ENCODE measurements around the gene SLCO2B1.

SLCO2B1 gene

DNA sequence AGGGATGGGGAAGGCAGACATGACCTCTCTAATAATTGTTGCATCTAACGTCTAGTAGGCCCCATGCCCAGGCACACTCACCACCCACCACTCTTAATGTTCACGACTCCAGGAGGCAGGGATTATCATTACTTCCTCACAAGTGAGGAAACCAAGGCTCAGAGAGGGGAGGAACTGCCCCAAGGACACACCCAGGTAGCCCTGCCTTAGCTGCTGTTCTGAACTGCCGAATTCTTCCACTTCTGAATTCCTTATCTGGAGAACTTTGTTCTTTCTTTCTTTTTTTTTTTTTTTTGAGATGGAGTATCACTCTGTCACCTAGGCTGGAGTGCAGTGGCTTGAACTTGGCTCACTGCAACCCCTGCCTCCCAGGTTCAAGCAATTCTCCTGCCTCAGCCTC is 16.7 kb downstream of the SLCO2B1 start:
- Histone ChIP-seq H3K9me3 (replicated peaks in 1 of 2; ENCODE audit: control insufficient read depth in 2 of 2, insufficient read depth in 1 of 2, low read depth in 1 of 2, low read length in 2 of 2) (no peaks in the 10 kb centered on the region), H3K4me3 (ENCODE audit: low read length in 2 of 2) (no peak overlapping the region), H3K4ac (ENCODE audit: low read length) (no peak overlapping the region), H3K18ac (ENCODE audit: low read length) (no peak overlapping the region), H3K23ac (ENCODE audit: low read depth, low read length, poor library complexity) (no peak overlapping the region), H3K79me1 (ENCODE audit: low read depth, low read length) (no peaks in the 10 kb centered on the region), H4K91ac (ENCODE audit: low read depth, low read length, poor library complexity) (no peak overlapping the region), H2BK15ac (ENCODE audit: low read length) (no peak overlapping the region), H3K4me1 (ENCODE audit: control insufficient read depth in 2 of 2, insufficient read depth in 1 of 2, low read depth in 1 of 2, low read length in 2 of 2) (peaks cover 0 to 3% of the 10 kb centered on the region in 2 donors), H2BK12ac (ENCODE audit: low read length) (no peak overlapping the region), H2BK5ac (ENCODE audit: low read length) (no peak overlapping the region), H2AK5ac (ENCODE audit: low read depth, low read length) (no peak overlapping the region), H3K14ac (ENCODE audit: low read length) (no peak overlapping the region), H3K9ac (ENCODE audit: low read depth, low read length, poor library complexity) (no peak overlapping the region), H4K8ac (ENCODE audit: low read depth, low read length) (no peak overlapping the region), H3K36me3 (replicated peaks in 1 of 2; ENCODE audit: control insufficient read depth in 2 of 2, insufficient read depth in 2 of 2, low read length in 2 of 2) (no peaks in the 10 kb centered on the region), H3K4me2 (ENCODE audit: insufficient read depth, low read length, poor library complexity, severe bottlenecking) (no peak overlapping the region), H3K27me3 (ENCODE audit: control insufficient read depth in 3 of 3, insufficient read depth in 3 of 3, low read depth in 1 of 3, low read length in 3 of 3) (no peaks in the 10 kb centered on the region), H2BK120ac (ENCODE audit: low read depth, low read length) (no peak overlapping the region), H3K27ac (replicated peaks; ENCODE audit: low read length) (no peak overlapping the region), H2AFZ (ENCODE audit: low read length) (no peak overlapping the region)
- DNase-seq (ENCODE audit: low spot score) = no peak
- no CpG with 5 or more reads among the region's 3 CpGs for WGBS, 2 donors (ENCODE audit: extremely low coverage in 2 of 2, insufficient read length in 2 of 2, insufficient replicate concordance in 1 of 2)

DNA sequence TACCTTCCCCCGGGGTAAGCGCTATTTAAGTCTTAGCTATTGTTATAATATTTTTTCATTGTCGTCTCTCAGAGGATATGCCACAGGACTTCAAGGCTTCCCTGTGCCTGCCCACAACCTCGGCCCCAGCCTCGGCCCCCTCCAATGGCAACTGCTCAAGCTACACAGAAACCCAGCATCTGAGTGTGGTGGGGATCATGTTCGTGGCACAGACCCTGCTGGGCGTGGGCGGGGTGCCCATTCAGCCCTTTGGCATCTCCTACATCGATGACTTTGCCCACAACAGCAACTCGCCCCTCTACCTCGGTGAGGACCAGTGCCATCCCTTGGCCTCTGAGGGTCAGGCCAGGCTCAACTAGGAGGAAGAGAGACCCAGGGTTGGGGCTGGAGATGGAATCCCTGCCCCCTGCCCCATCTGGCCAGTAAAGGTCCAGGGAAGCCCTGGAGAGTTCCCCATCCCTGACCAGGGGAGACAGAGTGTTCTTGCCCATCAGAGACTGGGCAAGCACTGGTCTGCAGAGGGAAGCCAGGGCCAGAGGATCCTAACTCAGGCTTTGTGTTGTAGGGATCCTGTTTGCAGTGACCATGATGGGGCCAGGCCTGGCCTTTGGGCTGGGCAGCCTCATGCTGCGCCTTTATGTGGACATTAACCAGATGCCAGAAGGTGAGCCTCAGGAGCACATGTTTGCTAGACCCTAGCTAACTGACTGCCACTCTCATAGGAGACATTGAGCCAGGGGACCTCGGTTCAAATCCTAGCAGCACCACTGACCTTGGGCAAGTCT is 18.4 kb downstream of the SLCO2B1 start:
- H3K9ac ChIP-seq (ENCODE audit: low read depth, low read length, poor library complexity) = no peak overlapping the region
- no peak overlapping the region for H3K4me2 ChIP-seq (ENCODE audit: insufficient read depth, low read length, poor library complexity, severe bottlenecking)
- peak overlapping the region; percentile 49 for H3K18ac ChIP-seq (ENCODE audit: low read length)
- H2BK5ac ChIP-seq (ENCODE audit: low read length) = no peak overlapping the region
- H3K36me3 ChIP-seq (replicated peaks in 1 of 2; ENCODE audit: control insufficient read depth in 2 of 2, insufficient read depth in 2 of 2, low read length in 2 of 2) = no peaks in the 10 kb centered on the region
- H2BK15ac ChIP-seq (ENCODE audit: low read length) = no peak overlapping the region
- no peak overlapping the region for H3K4me3 ChIP-seq (ENCODE audit: low read length in 2 of 2)
- H3K14ac ChIP-seq (ENCODE audit: low read length) = no peak overlapping the region
- H4K8ac ChIP-seq (ENCODE audit: low read depth, low read length) = peak overlapping the region; percentile 73
- peak overlapping the region; percentile 76 for H2AK5ac ChIP-seq (ENCODE audit: low read depth, low read length)
- no peak overlapping the region for H3K27ac ChIP-seq (replicated peaks; ENCODE audit: low read length)
- no peak for DNase-seq (ENCODE audit: low spot score)
- no peak overlapping the region for H3K23ac ChIP-seq (ENCODE audit: low read depth, low read length, poor library complexity)
- no peak overlapping the region for H2BK12ac ChIP-seq (ENCODE audit: low read length)
- H3K4me1 ChIP-seq (ENCODE audit: control insufficient read depth in 2 of 2, insufficient read depth in 1 of 2, low read depth in 1 of 2, low read length in 2 of 2) = peaks cover 0 to 3% of the 10 kb centered on the region in 2 donors
- H2BK120ac ChIP-seq (ENCODE audit: low read depth, low read length) = no peak overlapping the region
- H2AFZ ChIP-seq (ENCODE audit: low read length) = no peak overlapping the region
- peak overlapping the region; percentile 35 for H4K91ac ChIP-seq (ENCODE audit: low read depth, low read length, poor library complexity)
- no peak overlapping the region for H3K4ac ChIP-seq (ENCODE audit: low read length)
- H3K27me3 ChIP-seq (ENCODE audit: control insufficient read depth in 3 of 3, insufficient read depth in 3 of 3, low read depth in 1 of 3, low read length in 3 of 3) = no peaks in the 10 kb centered on the region
- no CpG with 5 or more reads among the region's 13 CpGs for WGBS, 2 donors (ENCODE audit: extremely low coverage in 2 of 2, insufficient read length in 2 of 2, insufficient replicate concordance in 1 of 2)
- H3K79me1 ChIP-seq (ENCODE audit: low read depth, low read length) = no peaks in the 10 kb centered on the region
- no peaks in the 10 kb centered on the region for H3K9me3 ChIP-seq (replicated peaks in 1 of 2; ENCODE audit: control insufficient read depth in 2 of 2, insufficient read depth in 1 of 2, low read depth in 1 of 2, low read length in 2 of 2)

DNA sequence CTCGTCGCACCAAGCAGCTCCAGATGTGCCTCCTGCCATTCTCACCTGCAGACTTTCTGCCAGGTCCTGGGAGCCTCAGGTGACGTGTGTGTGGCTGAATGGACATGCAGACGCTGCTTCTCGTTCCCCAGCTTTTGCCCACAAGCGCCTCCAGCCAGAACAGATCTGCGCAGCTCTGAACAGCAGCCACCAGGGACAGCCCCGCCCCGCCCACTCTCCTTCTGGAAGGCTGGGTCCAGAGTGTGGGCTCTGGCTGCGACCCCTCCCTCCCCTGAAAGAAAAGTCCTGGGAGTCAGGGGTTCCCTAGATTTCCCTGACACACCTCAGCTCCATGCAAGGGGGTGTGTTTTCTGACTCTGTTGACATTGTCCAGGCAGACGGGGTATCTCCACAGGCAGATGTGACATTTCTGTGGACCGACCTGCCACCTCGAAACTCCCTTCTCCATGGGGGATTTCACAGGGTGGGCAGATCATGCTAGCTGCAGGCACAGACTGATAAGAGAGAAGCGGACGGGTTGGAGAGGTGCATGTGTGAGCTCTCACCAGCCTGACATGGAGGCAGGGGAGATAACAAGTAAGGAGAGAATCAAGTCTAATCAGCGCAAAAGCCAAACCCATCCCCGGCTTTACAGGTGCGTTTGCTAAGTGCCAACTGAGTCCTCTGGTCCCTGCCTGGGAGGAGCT is 19.8 kb downstream of the SLCO2B1 start:
- no CpG with 5 or more reads among the region's 18 CpGs for WGBS, 2 donors (ENCODE audit: extremely low coverage in 2 of 2, insufficient read length in 2 of 2, insufficient replicate concordance in 1 of 2)

DNA sequence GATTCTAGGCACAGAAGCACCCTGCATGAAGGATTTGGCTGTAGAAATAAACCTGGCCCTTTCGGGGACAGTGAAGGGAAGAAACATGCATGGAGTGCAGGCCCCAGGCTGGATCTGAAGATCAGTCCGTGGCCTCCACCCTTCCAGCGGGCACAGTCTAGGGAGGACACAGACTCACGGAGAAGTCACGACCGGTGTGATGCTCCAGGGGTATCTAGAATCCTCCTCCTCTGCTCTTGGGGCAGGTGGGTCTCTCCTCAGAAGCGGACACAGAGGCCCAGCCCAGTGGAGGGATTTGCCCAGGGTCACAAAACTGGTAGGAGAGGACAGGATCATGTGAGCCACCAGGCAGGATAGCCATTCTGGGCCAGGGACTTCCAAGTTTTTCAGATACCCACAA is 22.4 kb downstream of the SLCO2B1 start:
- H3K9ac ChIP-seq (ENCODE audit: low read depth, low read length, poor library complexity) = no peak overlapping the region
- H3K36me3 ChIP-seq (replicated peaks in 1 of 2; ENCODE audit: control insufficient read depth in 2 of 2, insufficient read depth in 2 of 2, low read length in 2 of 2) = no peaks in the 10 kb centered on the region
- no peak overlapping the region for H4K91ac ChIP-seq (ENCODE audit: low read depth, low read length, poor library complexity)
- no peak for DNase-seq (ENCODE audit: low spot score)
- H2AK5ac ChIP-seq (ENCODE audit: low read depth, low read length) = no peak overlapping the region
- H2BK5ac ChIP-seq (ENCODE audit: low read length) = no peak overlapping the region
- H4K8ac ChIP-seq (ENCODE audit: low read depth, low read length) = no peak overlapping the region
- no peak overlapping the region for H3K23ac ChIP-seq (ENCODE audit: low read depth, low read length, poor library complexity)
- no peaks in the 10 kb centered on the region for H3K9me3 ChIP-seq (replicated peaks in 1 of 2; ENCODE audit: control insufficient read depth in 2 of 2, insufficient read depth in 1 of 2, low read depth in 1 of 2, low read length in 2 of 2)
- no peak overlapping the region for H3K4me2 ChIP-seq (ENCODE audit: insufficient read depth, low read length, poor library complexity, severe bottlenecking)
- H2AFZ ChIP-seq (ENCODE audit: low read length) = no peak overlapping the region
- H3K27ac ChIP-seq (replicated peaks; ENCODE audit: low read length) = no peak overlapping the region
- no peak overlapping the region for H3K18ac ChIP-seq (ENCODE audit: low read length)
- no peak overlapping the region for H3K4me3 ChIP-seq (ENCODE audit: low read length in 2 of 2)
- H2BK12ac ChIP-seq (ENCODE audit: low read length) = no peak overlapping the region
- H2BK15ac ChIP-seq (ENCODE audit: low read length) = no peak overlapping the region
- H3K4me1 ChIP-seq (ENCODE audit: control insufficient read depth in 2 of 2, insufficient read depth in 1 of 2, low read depth in 1 of 2, low read length in 2 of 2) = peaks cover 0 to 5% of the 10 kb centered on the region in 2 donors
- no peak overlapping the region for H2BK120ac ChIP-seq (ENCODE audit: low read depth, low read length)
- no peak overlapping the region for H3K4ac ChIP-seq (ENCODE audit: low read length)
- no peaks in the 10 kb centered on the region for H3K27me3 ChIP-seq (ENCODE audit: control insufficient read depth in 3 of 3, insufficient read depth in 3 of 3, low read depth in 1 of 3, low read length in 3 of 3)
- no CpG with 5 or more reads among the region's 7 CpGs for WGBS, 2 donors (ENCODE audit: extremely low coverage in 2 of 2, insufficient read length in 2 of 2, insufficient replicate concordance in 1 of 2)
- H3K79me1 ChIP-seq (ENCODE audit: low read depth, low read length) = no peaks in the 10 kb centered on the region
- H3K14ac ChIP-seq (ENCODE audit: low read length) = no peak overlapping the region

More for the DNA sequence above, 19.8 kb downstream of the SLCO2B1 start:
- no peak overlapping the region for H2AFZ ChIP-seq (ENCODE audit: low read length)
- no peak overlapping the region for H3K18ac ChIP-seq (ENCODE audit: low read length)
- H4K91ac ChIP-seq (ENCODE audit: low read depth, low read length, poor library complexity) = no peak overlapping the region
- no peak overlapping the region for H3K23ac ChIP-seq (ENCODE audit: low read depth, low read length, poor library complexity)
- H2BK12ac ChIP-seq (ENCODE audit: low read length) = no peak overlapping the region
- H3K4me1 ChIP-seq (ENCODE audit: control insufficient read depth in 2 of 2, insufficient read depth in 1 of 2, low read depth in 1 of 2, low read length in 2 of 2) = peaks cover 3 to 5% of the 10 kb centered on the region in 2 donors
- H3K4me2 ChIP-seq (ENCODE audit: insufficient read depth, low read length, poor library complexity, severe bottlenecking) = no peak overlapping the region
- H3K4ac ChIP-seq (ENCODE audit: low read length) = no peak overlapping the region
- H2AK5ac ChIP-seq (ENCODE audit: low read depth, low read length) = no peak overlapping the region
- no peak for DNase-seq (ENCODE audit: low spot score)
- H3K36me3 ChIP-seq (replicated peaks in 1 of 2; ENCODE audit: control insufficient read depth in 2 of 2, insufficient read depth in 2 of 2, low read length in 2 of 2) = no peaks in the 10 kb centered on the region
- no peaks in the 10 kb centered on the region for H3K79me1 ChIP-seq (ENCODE audit: low read depth, low read length)
- no peak overlapping the region for H4K8ac ChIP-seq (ENCODE audit: low read depth, low read length)
- H3K9ac ChIP-seq (ENCODE audit: low read depth, low read length, poor library complexity) = no peak overlapping the region
- no peaks in the 10 kb centered on the region for H3K9me3 ChIP-seq (replicated peaks in 1 of 2; ENCODE audit: control insufficient read depth in 2 of 2, insufficient read depth in 1 of 2, low read depth in 1 of 2, low read length in 2 of 2)
- H3K14ac ChIP-seq (ENCODE audit: low read length) = no peak overlapping the region
- no peaks in the 10 kb centered on the region for H3K27me3 ChIP-seq (ENCODE audit: control insufficient read depth in 3 of 3, insufficient read depth in 3 of 3, low read depth in 1 of 3, low read length in 3 of 3)
- no peak overlapping the region for H2BK15ac ChIP-seq (ENCODE audit: low read length)
- no peak overlapping the region for H3K4me3 ChIP-seq (ENCODE audit: low read length in 2 of 2)
- no peak overlapping the region for H2BK5ac ChIP-seq (ENCODE audit: low read length)
- no peak overlapping the region for H3K27ac ChIP-seq (replicated peaks; ENCODE audit: low read length)
- no peak overlapping the region for H2BK120ac ChIP-seq (ENCODE audit: low read depth, low read length)

Data from neuronal stem cell (in vitro differentiated cells).